Measurements from ENCODE around the gene KCNJ4.

DNA sequence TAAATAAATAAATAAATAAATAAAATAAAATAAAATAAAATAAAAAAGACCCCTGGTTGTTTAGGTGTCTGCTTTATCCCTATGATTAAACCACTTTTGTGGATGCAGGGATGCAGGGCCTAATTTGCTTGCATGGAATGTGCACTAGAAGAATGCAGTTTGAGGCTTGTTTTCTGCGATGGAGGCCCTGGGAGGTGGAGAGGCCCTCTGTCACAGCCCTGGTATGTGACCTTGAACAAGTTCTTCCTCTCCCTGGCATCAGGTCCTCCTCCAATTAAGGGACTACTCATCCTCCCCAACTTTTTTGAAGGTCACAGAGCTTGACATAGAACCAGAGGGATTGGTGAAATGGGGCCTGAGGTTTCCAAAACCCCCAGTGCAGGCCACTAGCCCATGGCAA lies 22.7 kb downstream of the KCNJ4 start:
- TF ChIP-seq CTCF (IDR thresholded peaks at IDR 0.05), result no peak
- no peak for TF ChIP-seq JUN (IDR thresholded peaks at IDR 0.05)
- TF ChIP-seq TP53 (CRISPR knock-in tag; IDR thresholded peaks at IDR 0.05), result no peak
- no peak for TF ChIP-seq EP300 (IDR thresholded peaks at IDR 0.05)
- no peak for TF ChIP-seq CHD4 (IDR thresholded peaks at IDR 0.05; ENCODE audit: borderline replicate concordance)
- TF ChIP-seq, protein P1, sequence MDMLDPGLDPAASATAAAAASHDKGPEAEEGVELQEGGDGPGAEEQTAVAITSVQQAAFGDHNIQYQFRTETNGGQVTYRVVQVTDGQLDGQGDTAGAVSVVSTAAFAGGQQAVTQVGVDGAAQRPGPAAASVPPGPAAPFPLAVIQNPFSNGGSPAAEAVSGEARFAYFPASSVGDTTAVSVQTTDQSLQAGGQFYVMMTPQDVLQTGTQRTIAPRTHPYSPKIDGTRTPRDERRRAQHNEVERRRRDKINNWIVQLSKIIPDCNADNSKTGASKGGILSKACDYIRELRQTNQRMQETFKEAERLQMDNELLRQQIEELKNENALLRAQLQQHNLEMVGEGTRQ (IDR thresholded peaks at IDR 0.05), result no peak
- TF ChIP-seq CBX8 (IDR thresholded peaks at IDR 0.05), result no peak

All from A549 (cell line).